ENCODE results near the gene IRAK1. TPM values are rescaled to one million over a fixed set of nuclear protein-coding genes. Genes with fewer than 3 reads are reported as not detected.

Gene IRAK1
- total and polyA plus RNA-seq, 2 of the 8 experiments (the other 6 are each of a cell fraction or from before 2014, with no cell fraction given), result 26.6 to 41.7 TPM

- Histone ChIP-seq H3K18ac (ENCODE audit: extremely low read depth, low read length) (no peak overlapping the region), H2BK12ac (ENCODE audit: low read depth, low read length) (no peak overlapping the region), H3K56ac (replicated peaks; ENCODE audit: insufficient read length, low read depth, low read length) (no peak overlapping the region), H4K91ac (replicated peaks; ENCODE audit: insufficient read length, low read length) (no peak overlapping the region), H3K4me3 (ENCODE audit: extremely low read depth in 1 of 4, insufficient read depth in 2 of 4, low read depth in 3 of 4, low read length in 4 of 4) (no peak overlapping the region), H3K27ac (ENCODE audit: low read depth, low read length) (no peak overlapping the region), H3K9ac (replicated peaks in 1 of 4; ENCODE audit: extremely low read depth in 1 of 4, low read depth in 3 of 4, low read length in 3 of 4) (no peak overlapping the region), H4K20me1 (replicated peaks in 1 of 2; ENCODE audit: control insufficient read depth in 1 of 2, insufficient read depth in 2 of 2, low read length in 2 of 2) (peaks cover 8 to 26% of the 10 kb centered on the region in 2 experiments), H3K79me2 (ENCODE audit: control insufficient read depth in 1 of 2, insufficient read depth in 2 of 2, low read length in 2 of 2) (peaks cover 31 to 63% of the 10 kb centered on the region in 2 experiments), H2BK120ac (replicated peaks; ENCODE audit: low read depth, low read length) (no peak overlapping the region), H3K36me3 (ENCODE audit: control insufficient read depth in 2 of 4, insufficient read depth in 4 of 4, low read length in 3 of 4) (peaks cover 8 to 52% (median 32%) of the 10 kb centered on the region in 4 experiments), H3K4me2 (ENCODE audit: insufficient read depth in 1 of 2, low read depth in 2 of 2, low read length in 2 of 2) (no peak overlapping the region), H3K9me3 (ENCODE audit: insufficient read depth in 2 of 2, low read depth in 1 of 2, low read length in 1 of 2) (no peaks in the 10 kb centered on the region), H3K4ac (replicated peaks; ENCODE audit: insufficient read length, low read depth, low read length) (no peak overlapping the region), H3K27me3 (replicated peaks in 1 of 4; ENCODE audit: control insufficient read depth in 3 of 4, extremely low read depth in 1 of 4, insufficient read depth in 3 of 4, low read length in 3 of 4) (no peaks in the 10 kb centered on the region), H3K23ac (ENCODE audit: insufficient read length) (no peak overlapping the region), H3K14ac (ENCODE audit: insufficient read length) (no peak overlapping the region), H3K23me2 (ENCODE audit: low read depth, low read length) (no peaks in the 10 kb centered on the region), H4K8ac (ENCODE audit: extremely low read depth, insufficient read depth, low read length) (no peak overlapping the region), H3K4me1 (replicated peaks in 1 of 4; ENCODE audit: control insufficient read depth in 3 of 4, insufficient read depth in 4 of 4, low read length in 3 of 4) (peaks cover 4 to 17% (median 11%) of the 10 kb centered on the region in 4 experiments; a peak in 6 of 7 replicates), H2AFZ (ENCODE audit: low read length) (no peak overlapping the region), H2AK5ac (ENCODE audit: low read depth, low read length) (no peak overlapping the region), H2BK5ac (ENCODE audit: low read depth, low read length) (no peak overlapping the region), H4K5ac (ENCODE audit: insufficient read length, low read depth, low read length) (no peak overlapping the region), H2BK15ac (ENCODE audit: low read length) (no peak overlapping the region), H2BK20ac (ENCODE audit: low read length) (no peak overlapping the region), H3K79me1 (ENCODE audit: low read depth, low read length) (no peaks in the 10 kb centered on the region; the same call in 1 of the 2 replicates)
- no peak for FAIRE-seq
- CTCF ChIA-PET (ENCODE audit: partially characterized antibody), result interaction anchor here (0.9 to 11.2 kb wide), 2 partner anchors 15 to 24 kb away, joined by 6 to 102 read pairs; partner anchors contain the start of gene RENBP
- POLR2A ChIA-PET (ENCODE audit: partially characterized antibody), result interaction anchor here (1.1 to 1.4 kb wide), 3 partner anchors 11 to 35 kb away, joined by 3 read pairs; partner anchors contain the start of gene RENBP
- no peak for DNase-seq (ENCODE audit: low read depth in 1 of 2, low spot score in 2 of 2)
- TF ChIP-seq TBP (IDR thresholded peaks at IDR 0.05; ENCODE audit: low read depth, low read length), result no peak
- TF ChIP-seq SP2 (IDR thresholded peaks at IDR 0.05; ENCODE audit: low read length), result no peak
- no peak for TF ChIP-seq SUZ12 (IDR thresholded peaks at IDR 0.05; ENCODE audit: low read length)
- no peak for TF ChIP-seq BCL11A (IDR thresholded peaks at IDR 0.05; ENCODE audit: low read depth in 2 of 2, low read length in 2 of 2)
- TF ChIP-seq GABPA (IDR thresholded peaks at IDR 0.05; ENCODE audit: borderline replicate concordance, insufficient read depth, low read length), result no peak
- no peak for TF ChIP-seq BACH1 (IDR thresholded peaks at IDR 0.05; ENCODE audit: low read length)
- no peak for TF ChIP-seq POLR2A (IDR thresholded peaks at IDR 0.05; ENCODE audit: control extremely low read depth in 1 of 2, low read depth in 2 of 2, low read length in 2 of 2)
- TF ChIP-seq GTF2F1 (IDR thresholded peaks at IDR 0.05; ENCODE audit: borderline replicate concordance, low read depth, low read length), result no peak
- TF ChIP-seq JUND (IDR thresholded peaks at IDR 0.05; ENCODE audit: low read length), result no peak
- no peak for TF ChIP-seq CHD2 (IDR thresholded peaks at IDR 0.05; ENCODE audit: low read length)
- 93% methylated on average over 7 of the region's 12 CpGs; no CpG with 5 or more reads in 1 of the 2 experiments for WGBS, 2 experiments (ENCODE audit: extremely low coverage in 1 of 2, insufficient coverage in 1 of 2, insufficient read length in 1 of 2, insufficient replicate concordance in 2 of 2, low coverage in 1 of 2, low lambda C conversion rate in 2 of 2, missing lambda C conversion rate in 1 of 2)
These were observed 56.2 kb downstream of the IRAK1 start for GRCh38 chrX:153963546-153963945.
